K562 (cell line): ENCODE measurements around the gene MBD3L4. TPM values are rescaled to one million over a fixed set of nuclear protein-coding genes. Genes with fewer than 3 reads are reported as not detected.

Experiments
- ATAC-seq: fragments of 200-7000 bp; cut with Tn5 transposase; 3 replicates; pipeline ENCODE4 v1.9.1; 2020; ENCODE audit warnings: moderate library complexity
- BruUV-seq: library from RNA; stranded (reverse); fragments of 400-500 nt; replicated peaks from 2 replicates; lab custom pipeline; 2021; lab: Mats Ljungman, UMichigan
- CTCF ChIA-PET: fragments of 300-600 bp; formaldehyde crosslinking; extraction: SDS; loops from one replicate; lab custom pipeline; 2021; ENCODE audit warnings: low intra/inter-chr PET ratio; lab: Yijun Ruan, JAX
- POLR2A ChIA-PET: fragments of 300-600, 350-650 bp; sonication (Branson Sonifier 250); formaldehyde crosslinking; extraction: SDS; loops from one replicate; lab custom pipeline; 2021; ENCODE audit warnings: antibody characterized with exemption, inconsistent platforms; lab: Yijun Ruan, JAX
- DNase-seq, 4 experiments: peaks; one replicate each; pipeline versions ENCODE4 v3.0.0 to v3.0.0-alpha.2; 2011 to 2018; ENCODE audit warnings: low spot score in 3 of 4, mixed read lengths in 3 of 4; ENCODE audit errors: extremely low read depth in 1 of 4
- FAIRE-seq: peaks from 2 replicates; lab custom pipeline; 2011; peaks lifted over from hg19 to GRCh38; lab: Jason Lieb, UNC
- H2AFZ ChIP-seq: 2 replicates; pipeline ENCODE4 v1.6.0; 2011; ENCODE audit warnings: low read depth, low read length, control low read depth, inconsistent platforms
- H3K27ac ChIP-seq: fragments of 200-600 bp; 3 replicates; pipeline ENCODE4 v1.8.0; 2011; ENCODE audit warnings: low read depth, mild to moderate bottlenecking, control low read depth, inconsistent platforms, low read length, moderate library complexity, mixed read lengths; ENCODE audit errors: extremely low read depth
- H3K27me3 ChIP-seq, 2 experiments: fragments of 300-600 bp in 1 of 2; 2 replicates in 1 of 2; 3 replicates in 1 of 2; pipeline versions ENCODE4 v1.6.0 to v1.8.0; 2011; ENCODE audit warnings: inconsistent platforms in 2 of 2, low read length in 2 of 2, mild to moderate bottlenecking in 1 of 2, mixed read lengths in 1 of 2, moderate library complexity in 1 of 2; ENCODE audit not compliant: control insufficient read depth in 2 of 2, insufficient read depth in 2 of 2
- H3K36me3 ChIP-seq: fragments of 300-600 bp; 3 replicates; pipeline ENCODE4 v1.8.0; 2011; ENCODE audit warnings: mild to moderate bottlenecking, low read length, inconsistent platforms; ENCODE audit not compliant: control insufficient read depth, insufficient read depth
- H3K4me1 ChIP-seq, 2 experiments: fragments of 200-600 bp in 1 of 2; replicated peaks in 1 of 2; 2 replicates in 1 of 2; 3 replicates in 1 of 2; pipeline versions ENCODE4 v1.5.1 to v1.8.0; 2011; ENCODE audit warnings: inconsistent platforms in 2 of 2, low read length in 2 of 2, mild to moderate bottlenecking in 1 of 2, mixed read lengths in 1 of 2, moderate library complexity in 1 of 2; ENCODE audit not compliant: control insufficient read depth in 2 of 2, insufficient read depth in 2 of 2
- H3K4me2 ChIP-seq: 2 replicates; pipeline ENCODE4 v1.6.1; 2011; ENCODE audit warnings: low read length, control low read depth, inconsistent platforms, mixed read lengths; ENCODE audit not compliant: insufficient read depth
- H3K4me3 ChIP-seq: fragments of 200-600 bp; sonication (generic), shearing (Covaris generic); 2 replicates; pipeline ENCODE4 v1.5.1; 2016; ENCODE audit warnings: control low read depth, inconsistent platforms
- H3K79me2 ChIP-seq: fragments of 200-600 bp; 3 replicates; pipeline ENCODE4 v1.8.0; 2011; ENCODE audit warnings: low read length, inconsistent platforms; ENCODE audit not compliant: control insufficient read depth, insufficient read depth
- H3K9ac ChIP-seq, 2 experiments: 2 replicates each; pipeline versions ENCODE4 v1.6.0 to v1.6.1; 2011; ENCODE audit warnings: low read depth in 2 of 2, low read length in 2 of 2, control low read depth in 1 of 2, inconsistent platforms in 1 of 2, mild to moderate bottlenecking in 1 of 2, mixed read lengths in 1 of 2; ENCODE audit not compliant: insufficient read depth in 1 of 2
- H3K9me1 ChIP-seq: one replicate; pipeline ENCODE4 v1.6.0; 2011; ENCODE audit warnings: inconsistent platforms, mild to moderate bottlenecking, low read length, moderate library complexity; ENCODE audit not compliant: control insufficient read depth, insufficient read depth
- H3K9me3 ChIP-seq: replicated peaks from 2 replicates; pipeline ENCODE4 v1.5.1; 2011; ENCODE audit warnings: low read depth, low read length, inconsistent platforms; ENCODE audit not compliant: control insufficient read depth, insufficient read depth
- H4K20me1 ChIP-seq: replicated peaks from 2 replicates; pipeline ENCODE4 v1.6.1; 2011; ENCODE audit warnings: low read length, inconsistent platforms, mixed read lengths; ENCODE audit not compliant: control insufficient read depth, insufficient read depth
- CAMTA2 ChIP-seq: fragments of 250-450 bp; sonication (Bioruptor Pico); conservative IDR thresholded peaks from 2 replicates; pipeline ENCODE4 v1.5.1; 2022
- CTCF ChIP-seq, 3 experiments: IDR thresholded peaks in 2 of 3; conservative IDR thresholded peaks in 1 of 3; 2 replicates each; pipeline ENCODE4 v1.5.1; 2011 to 2012; ENCODE audit warnings: low read length in 3 of 3, mild to moderate bottlenecking in 3 of 3, control low read depth in 2 of 3, improper control_type of control experiment in 1 of 3, inconsistent platforms in 1 of 3, low read depth in 1 of 3, mixed read lengths in 1 of 3, moderate library complexity in 1 of 3; ENCODE audit not compliant: insufficient read depth in 2 of 3
- FOXK2 ChIP-seq, 2 experiments: fragments of 450-650 bp; IDR thresholded peaks in 1 of 2; conservative IDR thresholded peaks in 1 of 2; 2 replicates each; pipeline ENCODE4 v1.6.1; 2016; ENCODE audit warnings: low read depth in 2 of 2, mild to moderate bottlenecking in 1 of 2
- MTA2 ChIP-seq: fragments of 450-650 bp; IDR thresholded peaks from 2 replicates; pipeline ENCODE4 v1.6.1; 2016; ENCODE audit warnings: low read depth
- MXD1 ChIP-seq: fragments of 250-450 bp; sonication (Bioruptor Pico); IDR thresholded peaks from 2 replicates; pipeline ENCODE4 v1.8.0; 2021; ENCODE audit warnings: borderline replicate concordance, mild to moderate bottlenecking, moderate library complexity; ENCODE audit not compliant: poor library complexity, severe bottlenecking
- NR2C2 ChIP-seq, 2 experiments: fragments of 200-800 bp in 1 of 2; sonication (Bioruptor generic) in 1 of 2; sonication (generic) in 1 of 2; formaldehyde crosslinking in 1 of 2; IDR thresholded peaks; 2 replicates each; pipeline versions ENCODE4 v1.6.1 to v1.8.0; 2016 to 2022; ENCODE audit warnings: mild to moderate bottlenecking in 1 of 2, missing compliant biosample characterization in 1 of 2, missing genetic modification characterization in 1 of 2, missing genetic modification reagents in 1 of 2
- PML ChIP-seq: IDR thresholded peaks from 2 replicates; pipeline ENCODE4 v1.6.1; 2012; ENCODE audit warnings: low read length, inconsistent platforms
- POLR2B ChIP-seq: fragments of 450-650 bp; IDR thresholded peaks from 2 replicates; pipeline ENCODE4 v1.6.1; 2018; ENCODE audit warnings: low read depth; ENCODE audit not compliant: partially characterized antibody
- RAD21 ChIP-seq, 2 experiments: fragments of 250-450 bp in 1 of 2; fragments of 450-650 bp in 1 of 2; sonication (Bioruptor Pico) in 1 of 2; formaldehyde crosslinking in 1 of 2; IDR thresholded peaks in 1 of 2; conservative IDR thresholded peaks in 1 of 2; 2 replicates each; pipeline versions ENCODE4 v1.4.0 to v1.8.0; 2020 to 2022; ENCODE audit warnings: mild to moderate bottlenecking in 2 of 2, moderate library complexity in 1 of 2
- RBFOX2 ChIP-seq: fragments of 200-400 bp; formaldehyde crosslinking; IDR thresholded peaks from 2 replicates; pipeline ENCODE4 v1.6.1; 2017; ENCODE audit warnings: low read depth, mild to moderate bottlenecking, low read length, moderate library complexity
- ZNF24 ChIP-seq: fragments of 450-650 bp; IDR thresholded peaks from 2 replicates; pipeline ENCODE4 v1.6.1; 2016
- WGBS: fragments of 100-300 bp; shearing (Covaris generic); methylation state at CpG from one replicate; pipeline ENCODE4 v1.1.6; 2016; ENCODE audit warnings: low coverage, mixed read lengths; ENCODE audit not compliant: insufficient coverage; ENCODE audit errors: missing lambda C conversion rate; 5-methylcytosine and 5-hydroxymethylcytosine counted together
- in situ Hi-C: fragments of 300-500 bp; cut with MboI; formaldehyde crosslinking; loops from 4 replicates; pipeline ENCODE4 v1.15.0; 2018; ENCODE audit warnings: inconsistent platforms, mixed read lengths
- intact Hi-C: fragments of 100-400 bp; cut with micrococcal nuclease; formaldehyde crosslinking; loops from 2 replicates; pipeline ENCODE4 v1.14.2; 2022
- polyA plus RNA-seq, 8 experiments: library from polyadenylated mRNA; depleted of rRNA in 4 of 8; stranded (reverse) in 5 of 8; unstranded in 3 of 8; fragments of >200 nt; fragmentation: Nextera tagmentation in 2 of 8; fragmentation: Illumina TruSeq in 1 of 8; extraction: Ambion mirVana in 2 of 8; extraction: Trizol in 1 of 8; gene quantifications; 2 replicates each; pipeline versions ENCODE4 v1.2.1 to v1.2.3, GENCODE V29; 2011 to 2014; ENCODE audit warnings: inconsistent platforms in 1 of 8, missing spikeins in 1 of 8
- total RNA-seq, 7 experiments: library from RNA; depleted of rRNA in 6 of 7; stranded (reverse); fragments of >200 nt in 6 of 7; fragmentation: Illumina TruSeq in 2 of 7; extraction: Trizol in 2 of 7; gene quantifications; 2 replicates each; pipeline versions ENCODE4 v1.2.1 to v1.2.3, GENCODE V29; 2011 to 2021; ENCODE audit warnings: low replicate concordance in 1 of 7

The MBD3L4 gene
- total and polyA plus RNA-seq, 9 of the 15 experiments (the other 6 are each of a cell fraction or from before 2014, with no cell fraction given) = not detected

- TF ChIP-seq PML (no peak), FOXK2 (conservative IDR thresholded peaks at IDR 0.05 in 1 of 2, IDR thresholded peaks at IDR 0.05 in 1 of 2; ENCODE audit: low read depth in 2 of 2) (no peak), RBFOX2 (no peak), RAD21 (CRISPR knock-in tag; conservative IDR thresholded peaks at IDR 0.05 in 1 of 2, IDR thresholded peaks at IDR 0.05 in 1 of 2) (peak in 1 of 2 experiments; percentile 37; a peak in 2 of 4 replicates), POLR2B (no peak), MXD1 (CRISPR knock-in tag) (no peak), NR2C2 (CRISPR knock-in tag; IDR thresholded peaks at IDR 0.05) (no peak), NR2C2 (tag; IDR thresholded peaks at IDR 0.05) (no peak), ZNF24 (no peak), CAMTA2 (CRISPR knock-in tag) (no peak), MTA2 (no peak), CTCF (IDR thresholded peaks at IDR 0.05 in 2 of 3, conservative IDR thresholded peaks at IDR 0.05 in 1 of 3; ENCODE audit: insufficient read depth in 2 of 3, low read depth in 1 of 3, low read length in 3 of 3) (peak; percentile 36 to 53 (median 40); a peak in 4 of 6 replicates)
- Histone ChIP-seq H3K4me2 (no peak overlapping the region), H3K9me1 (no peaks in the 10 kb centered on the region), H3K4me3 (no peak overlapping the region), H3K79me2 (no peaks in the 10 kb centered on the region), H3K36me3 (no peaks in the 10 kb centered on the region), H3K27me3 (no peaks in the 10 kb centered on the region; a peak in 1 of 5 replicates), H4K20me1 (no peaks in the 10 kb centered on the region), H2AFZ (no peak overlapping the region), H3K4me1 (no peaks in the 10 kb centered on the region), H3K27ac (no peak overlapping the region), H3K9ac (no peak overlapping the region), H3K9me3 (0 out of 2 replicates have a peak, but pooled peaks cover 3% of the 10 kb centered on the region)
- no peak for FAIRE-seq
- no TSS peak for BruUV-seq
- peak; percentile 13 to 23 (median 19) for DNase-seq
- WGBS = 4% methylated on average over 17 of the region's 18 CpGs
- CTCF ChIA-PET = interaction anchor here (0.6 kb wide), 1 partner anchor 572 kb away, joined by 3 read pairs; no protein-coding TSS in a partner anchor
- ATAC-seq = no peak
- POLR2A ChIA-PET = no interaction called here
- in situ Hi-C loops = no loop called here
- intact Hi-C loops = no loop called here
These were observed 35.6 kb downstream of the MBD3L4 start for GRCh38 chr19:7004313-7004931.
